ENCODE results near the gene VIL1.

GRCh38 chr2:218432676-218433365 is 13.9 kb downstream of the VIL1 start:
- TF ChIP-seq CTCF (IDR thresholded peaks at IDR 0.05) (no peak), POLR2AphosphoS5 (IDR thresholded peaks at IDR 0.05; ENCODE audit: low read depth, low read length) (no peak)
